Sigmoid colon (tissue), 4 donors: ENCODE data around the gene SLC39A13.

Experiments used
- CTCF ChIP-seq, 4 experiments: fragments of 450-650 bp in 3 of 4; fragments of 200-600 bp in 1 of 4; IDR thresholded peaks; one replicate each; pipeline ENCODE4 v1.5.1; 2016 to 2019; ENCODE audit warnings: antibody characterized with exemption in 4 of 4, mild to moderate bottlenecking in 3 of 4, moderate library complexity in 2 of 4
- POLR2A ChIP-seq, 2 donors: fragments of 450-650 bp; IDR thresholded peaks; one replicate each; pipeline ENCODE4 v1.6.1; 2016; ENCODE audit warnings: antibody characterized with exemption in 2 of 2, mild to moderate bottlenecking in 2 of 2, moderate library complexity in 2 of 2
- POLR2AphosphoS5 ChIP-seq, 4 donors: sonication (generic); formaldehyde crosslinking; IDR thresholded peaks; one replicate each; pipeline ENCODE4 v1.6.1; 2017; ENCODE audit warnings: antibody characterized with exemption in 4 of 4

GRCh38 chr11:47390422-47390760 lies 18.0 kb upstream of the SLC39A13 start:
- TF ChIP-seq CTCF (IDR thresholded peaks at IDR 0.05) (no peak), POLR2A (IDR thresholded peaks at IDR 0.05) (no peak), POLR2AphosphoS5 (IDR thresholded peaks at IDR 0.05) (no peak)
